ENCODE results near the gene P3H1. TPM values are rescaled to one million over a fixed set of nuclear protein-coding genes. Genes with fewer than 3 reads are reported as not detected.

The P3H1 gene
- polyA plus RNA-seq, 1 of the 3 experiments (the other 2 are of a cell fraction): 66.8 TPM

- Histone ChIP-seq H4K20me1 (ENCODE audit: insufficient read depth) (no peaks in the 10 kb centered on the region), H3K4me2 (no peak overlapping the region), H3K9me3 (no peaks in the 10 kb centered on the region), H3K27me3 (ENCODE audit: insufficient read depth) (no peaks in the 10 kb centered on the region), H3K36me3 (replicated peaks in 1 of 2; ENCODE audit: control insufficient read depth in 1 of 2, insufficient read depth in 2 of 2, low read length in 1 of 2) (peaks cover 5 to 10% of the 10 kb centered on the region in 2 experiments), H3K9me2 (no peaks in the 10 kb centered on the region), H2AFZ (ENCODE audit: low read depth) (no peak overlapping the region), H3K27ac (ENCODE audit: low read depth in 2 of 2, low read length in 1 of 2) (no peak overlapping the region), H3K9ac (no peak overlapping the region), H3F3A (replicated peaks; ENCODE audit: insufficient read depth) (no peaks in the 10 kb centered on the region), H3K4me1 (ENCODE audit: control insufficient read depth in 1 of 2, insufficient read depth in 2 of 2, low read depth in 1 of 2, low read length in 1 of 2) (peaks cover 0 to 6% of the 10 kb centered on the region in 2 experiments; a peak in 1 of 4 replicates), H3K79me2 (ENCODE audit: insufficient read depth) (no peaks in the 10 kb centered on the region; the same call in 1 of the 2 replicates), H3K4me3 (ENCODE audit: low read depth in 2 of 2, low read length in 1 of 2) (no peak overlapping the region)
- TF ChIP-seq FOXM1 (IDR thresholded peaks at IDR 0.05; ENCODE audit: low read depth): no peak
- TF ChIP-seq MAX (IDR thresholded peaks at IDR 0.05; ENCODE audit: low read depth): no peak
- TF ChIP-seq RAD21 (IDR thresholded peaks at IDR 0.05; ENCODE audit: low read length): no peak
- TF ChIP-seq ZBTB33 (IDR thresholded peaks at IDR 0.05; ENCODE audit: borderline replicate concordance, low read depth): no peak
- no peak for TF ChIP-seq IRF3 (IDR thresholded peaks at IDR 0.05; ENCODE audit: low read depth, low read length)
- TF ChIP-seq MEF2A (IDR thresholded peaks at IDR 0.05; ENCODE audit: borderline replicate concordance, low read depth): no peak
- no peak for TF ChIP-seq TAF1 (IDR thresholded peaks at IDR 0.05; ENCODE audit: borderline replicate concordance, low read depth, low read length)
- TF ChIP-seq CTCF (IDR thresholded peaks at IDR 0.05): no peak
- no peak for TF ChIP-seq FOXJ3 (CRISPR knock-in tag; IDR thresholded peaks at IDR 0.05)
- no peak for TF ChIP-seq ELF1 (IDR thresholded peaks at IDR 0.05)
- no peak for TF ChIP-seq NRF1 (IDR thresholded peaks at IDR 0.05; ENCODE audit: low read depth, low read length)
- no peak for TF ChIP-seq GABPA (IDR thresholded peaks at IDR 0.05; ENCODE audit: low read depth)
- TF ChIP-seq FOSL2 (IDR thresholded peaks at IDR 0.05; ENCODE audit: borderline replicate concordance, low read depth): no peak
- TF ChIP-seq PBX3 (IDR thresholded peaks at IDR 0.05): no peak
- TF ChIP-seq EZH2phosphoT487 (IDR thresholded peaks at IDR 0.05; ENCODE audit: borderline replicate concordance, low read depth): no peak
- POLR2A ChIA-PET: no interaction called here
- DNase-seq: no peak
- CTCF ChIA-PET: interaction anchor here (2.2 kb wide), 1 partner anchor 8 kb away, joined by 7 read pairs; no protein-coding TSS in a partner anchor
- 90% methylated on average over 5 of the region's 5 CpGs for WGBS (ENCODE audit: low lambda C conversion rate)
These were observed 19.3 kb upstream of the P3H1 start for GRCh38 chr1:42786097-42786496.

All from SK-N-SH (cell line).